NB4 (cell line): ENCODE data around the gene UBE2QL1.

Source experiments
- DNase-seq: peaks from one replicate; pipeline ENCODE4 v3.0.0; 2010; ENCODE audit warnings: low read depth
- H3K4me3 ChIP-seq: one replicate; pipeline ENCODE4 v1.5.1; 2011; ENCODE audit warnings: mild to moderate bottlenecking, low read depth, low read length, moderate library complexity
- CTCF ChIP-seq: IDR thresholded peaks from one replicate; pipeline ENCODE4 v1.5.1; 2012; ENCODE audit warnings: low read depth, low read length
- MAX ChIP-seq: IDR thresholded peaks from 2 replicates; pipeline ENCODE4 v1.6.1; 2011; ENCODE audit warnings: low read depth, low read length
- MYC ChIP-seq: IDR thresholded peaks from 2 replicates; pipeline ENCODE4 v1.6.1; 2011; ENCODE audit warnings: low read depth, low read length
- POLR2A ChIP-seq: IDR thresholded peaks from 2 replicates; pipeline ENCODE4 v1.6.1; 2011; ENCODE audit warnings: mild to moderate bottlenecking; ENCODE audit not compliant: insufficient read length; ENCODE audit errors: extremely low read depth

The UBE2QL1 gene

GRCh38 chr5:6490693-6491092 is 42.0 kb downstream of the UBE2QL1 start:
- no peak for DNase-seq
- H3K4me3 ChIP-seq = no peak overlapping the region
- TF ChIP-seq CTCF = no peak
- TF ChIP-seq MAX = no peak
- no peak for TF ChIP-seq MYC
- TF ChIP-seq POLR2A = no peak

GRCh38 chr5:6491196-6491918 is 42.7 kb downstream of the UBE2QL1 start:
- DNase-seq = no peak
- TF ChIP-seq MYC (no peak), CTCF (no peak), MAX (no peak), POLR2A (no peak)
- no peak overlapping the region for H3K4me3 ChIP-seq

- H3K4me3 ChIP-seq = no peak overlapping the region
- DNase-seq = no peak
- no peak for TF ChIP-seq POLR2A
- TF ChIP-seq MAX = no peak
- TF ChIP-seq MYC = no peak
Observed at GRCh38 chr5:6491919-6492290, 43.2 kb downstream of the UBE2QL1 start.

GRCh38 chr5:6492934-6493333 is 44.3 kb downstream of the UBE2QL1 start:
- no peak overlapping the region for H3K4me3 ChIP-seq
- DNase-seq = no peak
- TF ChIP-seq MYC = no peak
- TF ChIP-seq POLR2A = no peak
- no peak for TF ChIP-seq MAX
- no peak for TF ChIP-seq CTCF

GRCh38 chr5:6493681-6494454 is 45.2 kb downstream of the UBE2QL1 start:
- DNase-seq = no peak
- TF ChIP-seq POLR2A (no peak), MYC (no peak), CTCF (no peak), MAX (no peak)
- no peak overlapping the region for H3K4me3 ChIP-seq

GRCh38 chr5:6494939-6495338 is 46.3 kb downstream of the UBE2QL1 start:
- no peak overlapping the region for H3K4me3 ChIP-seq
- no peak for DNase-seq
- TF ChIP-seq POLR2A (no peak), MAX (no peak), MYC (no peak)
